NCI-H69 (cell line): Measurements from ENCODE around the gene MAPK10.
"Not testable (repeated sequence)": the region's sequence is repeated elsewhere in the genome, so short reads cannot be mapped to it uniquely, and the experiment has no call there.

Experiments
- DNase-seq: peaks from one replicate; lab custom pipeline; 2025; lab: John Stamatoyannopoulos, UW

Gene MAPK10

GRCh38 chr4:86107112-86107511 is 252.7 kb downstream of the MAPK10 start:
- DNase-seq, result no peak

- no peak for DNase-seq
These were observed 253.4 kb downstream of the MAPK10 start for GRCh38 chr4:86106475-86106874.

GRCh38 chr4:86101841-86102240 is 258.0 kb downstream of the MAPK10 start:
- DNase-seq, result no peak

- no peak for DNase-seq
These were observed 258.4 kb downstream of the MAPK10 start for GRCh38 chr4:86101410-86101809.

GRCh38 chr4:86100539-86101215 is 259.2 kb downstream of the MAPK10 start:
- DNase-seq, result no peak

GRCh38 chr4:86099348-86099747 is 260.5 kb downstream of the MAPK10 start:
- no peak for DNase-seq

GRCh38 chr4:86098691-86099090 is 261.2 kb downstream of the MAPK10 start:
- DNase-seq, result no peak

- no peak for DNase-seq
These were observed 263.5 kb downstream of the MAPK10 start for GRCh38 chr4:86096373-86096772.

- DNase-seq, result no peak
These were observed 267.2 kb downstream of the MAPK10 start for GRCh38 chr4:86092684-86093083.

GRCh38 chr4:86091201-86091600 is 268.7 kb downstream of the MAPK10 start:
- no peak for DNase-seq

- DNase-seq, result no peak
These were observed 270.0 kb downstream of the MAPK10 start for GRCh38 chr4:86089781-86090323.

GRCh38 chr4:86089053-86089452 is 270.8 kb downstream of the MAPK10 start:
- DNase-seq, result peak; percentile 2

GRCh38 chr4:86075796-86076195 is 284.1 kb downstream of the MAPK10 start:
- not testable (repeated sequence) for DNase-seq

- DNase-seq, result no peak
These were observed 299.5 kb downstream of the MAPK10 start for GRCh38 chr4:86060341-86060740.

GRCh38 chr4:86058621-86059020 is 301.2 kb downstream of the MAPK10 start:
- DNase-seq, result no peak

GRCh38 chr4:86055898-86056297 is 304.0 kb downstream of the MAPK10 start:
- DNase-seq, result no peak

GRCh38 chr4:86054286-86055032 is 305.4 kb downstream of the MAPK10 start:
- DNase-seq, result no peak

- no peak for DNase-seq
These were observed 309.4 kb downstream of the MAPK10 start for GRCh38 chr4:86050496-86050895.

GRCh38 chr4:86048426-86048825 is 311.4 kb downstream of the MAPK10 start:
- DNase-seq, result no peak

GRCh38 chr4:86044593-86044985 is 315.3 kb downstream of the MAPK10 start:
- no peak for DNase-seq

GRCh38 chr4:86043755-86044592 is 315.9 kb downstream of the MAPK10 start:
- peak; percentile 58 for DNase-seq

GRCh38 chr4:86038037-86038436 is 321.8 kb downstream of the MAPK10 start:
- peak; percentile 14 for DNase-seq
